CD4-positive, alpha-beta T cell treated with Interleukin-17A for 4 hours (primary cell): Measurements from ENCODE around the gene KLF5.

ENCODE experiments used
- DNase-seq: peaks from one replicate; pipeline ENCODE4 v3.0.0-alpha.2; 2020; ENCODE audit warnings: mixed read lengths

The KLF5 gene

DNA sequence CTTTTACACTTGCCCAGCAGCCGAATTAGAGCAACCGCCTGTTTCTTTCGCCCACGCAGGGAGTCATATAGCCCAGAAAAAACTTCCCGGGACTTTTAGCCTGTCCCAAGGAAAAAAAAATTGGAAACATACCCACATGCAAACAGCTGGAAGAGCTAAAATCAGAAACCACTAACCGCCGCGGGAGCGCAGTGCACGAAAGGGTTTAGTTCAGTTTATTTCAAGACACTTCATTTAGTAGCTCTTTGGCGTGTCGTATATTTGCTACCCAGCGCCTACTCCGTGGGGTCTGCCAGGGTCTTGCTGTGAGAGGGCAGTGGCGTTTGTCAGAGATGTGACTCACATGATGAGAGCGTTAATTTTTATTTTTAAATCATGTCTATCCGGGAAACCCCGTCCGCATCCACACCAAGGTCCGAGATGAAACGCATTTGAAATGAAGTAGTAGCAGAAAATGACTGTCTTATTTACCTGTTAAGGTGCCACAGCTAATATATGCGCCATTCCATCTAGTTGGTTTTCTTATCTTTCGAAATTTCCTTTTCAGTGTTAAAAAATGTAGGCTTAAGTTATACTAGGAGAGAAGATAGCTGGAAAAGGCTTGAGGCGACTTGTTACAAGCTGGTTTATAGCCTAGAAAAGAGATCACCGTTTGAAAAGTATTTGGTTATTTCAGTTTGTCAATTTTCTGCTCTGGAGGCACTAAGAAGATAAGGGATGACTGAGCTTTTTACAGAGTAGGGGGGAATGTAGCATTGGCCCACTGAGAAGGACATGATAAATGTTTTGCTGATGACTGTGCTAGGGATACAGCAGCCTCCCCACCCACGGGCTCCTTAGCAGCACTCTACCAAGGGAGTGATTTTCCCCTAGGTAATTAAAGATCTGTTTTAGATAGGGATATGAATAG, 1.7 kb downstream of the KLF5 start:
- peak; percentile 22 for DNase-seq

DNA sequence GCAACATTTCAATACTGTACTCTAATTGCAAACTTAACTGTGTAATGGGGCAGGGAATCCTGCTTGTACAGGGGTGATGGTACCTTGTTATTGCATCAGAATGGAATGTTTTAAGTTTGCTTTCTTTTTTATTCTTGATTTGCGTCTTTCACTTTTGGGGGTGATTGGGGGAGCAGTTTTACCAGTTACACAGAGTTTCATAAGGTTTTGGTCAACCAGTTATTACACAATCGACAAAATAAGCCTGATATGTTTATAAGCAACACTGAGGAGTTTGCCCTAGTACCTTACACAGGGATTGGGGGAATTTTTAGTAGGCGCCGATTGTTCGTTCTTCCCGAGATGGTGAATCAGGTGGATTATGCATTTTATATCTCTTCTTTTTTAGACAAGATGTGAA, 2.7 kb downstream of the KLF5 start:
- DNase-seq, result no peak

DNA sequence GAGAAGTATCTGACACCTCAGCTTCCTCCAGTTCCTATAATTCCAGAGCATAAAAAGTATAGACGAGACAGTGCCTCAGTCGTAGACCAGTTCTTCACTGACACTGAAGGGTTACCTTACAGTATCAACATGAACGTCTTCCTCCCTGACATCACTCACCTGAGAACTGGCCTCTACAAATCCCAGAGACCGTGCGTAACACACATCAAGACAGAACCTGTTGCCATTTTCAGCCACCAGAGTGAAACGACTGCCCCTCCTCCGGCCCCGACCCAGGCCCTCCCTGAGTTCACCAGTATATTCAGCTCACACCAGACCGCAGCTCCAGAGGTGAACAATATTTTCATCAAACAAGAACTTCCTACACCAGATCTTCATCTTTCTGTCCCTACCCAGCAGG, 3.1 kb downstream of the KLF5 start:
- DNase-seq, result no peak

DNA sequence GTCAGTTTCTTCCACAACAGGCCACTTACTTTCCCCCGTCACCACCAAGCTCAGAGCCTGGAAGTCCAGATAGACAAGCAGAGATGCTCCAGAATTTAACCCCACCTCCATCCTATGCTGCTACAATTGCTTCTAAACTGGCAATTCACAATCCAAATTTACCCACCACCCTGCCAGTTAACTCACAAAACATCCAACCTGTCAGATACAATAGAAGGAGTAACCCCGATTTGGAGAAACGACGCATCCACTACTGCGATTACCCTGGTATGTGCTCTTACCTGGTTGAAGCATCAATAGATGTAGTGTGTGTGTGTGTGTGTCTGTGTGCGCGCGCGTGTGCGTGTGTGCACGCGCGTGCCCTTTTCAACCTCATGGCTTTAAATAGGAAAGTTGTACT, 3.7 kb downstream of the KLF5 start:
- no peak for DNase-seq

DNA sequence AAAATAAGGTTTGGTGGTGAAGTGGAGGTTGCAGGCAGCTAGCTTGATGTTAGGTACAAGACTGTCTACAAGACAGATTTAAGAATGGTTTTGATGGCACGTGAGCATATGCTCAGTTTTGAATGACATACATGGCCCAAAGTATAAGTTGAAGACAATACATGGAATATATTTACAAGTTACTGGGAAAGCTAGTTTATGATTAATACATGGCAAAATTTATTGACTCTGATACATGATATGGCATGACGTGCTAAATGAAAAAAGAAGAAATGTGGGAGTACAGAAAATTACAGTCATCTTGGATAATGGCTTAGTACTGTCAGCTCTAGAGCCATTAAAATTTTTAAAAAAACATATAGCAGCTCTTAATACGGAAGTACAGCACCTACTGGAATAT, 4.4 kb downstream of the KLF5 start:
- DNase-seq, result no peak

DNA sequence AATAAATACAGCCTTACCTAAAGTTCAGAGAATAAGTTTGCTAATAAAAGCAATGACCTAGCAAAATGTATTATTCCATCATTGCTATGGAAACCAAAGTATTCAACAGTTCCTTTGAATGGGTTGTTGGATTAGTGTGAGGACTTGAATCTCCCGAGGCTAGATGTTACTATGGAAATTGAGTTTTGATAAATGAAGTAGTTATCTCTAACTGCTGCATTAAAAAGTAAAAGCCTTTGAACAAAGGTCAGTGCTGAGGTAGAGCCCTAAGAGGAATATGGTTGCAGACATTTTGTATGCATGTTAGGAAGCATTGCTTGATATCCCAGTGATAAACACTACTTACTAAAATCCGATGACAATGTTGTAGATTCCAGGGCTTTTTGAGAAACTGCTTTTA, 6.2 kb downstream of the KLF5 start:
- DNase-seq, result no peak

DNA sequence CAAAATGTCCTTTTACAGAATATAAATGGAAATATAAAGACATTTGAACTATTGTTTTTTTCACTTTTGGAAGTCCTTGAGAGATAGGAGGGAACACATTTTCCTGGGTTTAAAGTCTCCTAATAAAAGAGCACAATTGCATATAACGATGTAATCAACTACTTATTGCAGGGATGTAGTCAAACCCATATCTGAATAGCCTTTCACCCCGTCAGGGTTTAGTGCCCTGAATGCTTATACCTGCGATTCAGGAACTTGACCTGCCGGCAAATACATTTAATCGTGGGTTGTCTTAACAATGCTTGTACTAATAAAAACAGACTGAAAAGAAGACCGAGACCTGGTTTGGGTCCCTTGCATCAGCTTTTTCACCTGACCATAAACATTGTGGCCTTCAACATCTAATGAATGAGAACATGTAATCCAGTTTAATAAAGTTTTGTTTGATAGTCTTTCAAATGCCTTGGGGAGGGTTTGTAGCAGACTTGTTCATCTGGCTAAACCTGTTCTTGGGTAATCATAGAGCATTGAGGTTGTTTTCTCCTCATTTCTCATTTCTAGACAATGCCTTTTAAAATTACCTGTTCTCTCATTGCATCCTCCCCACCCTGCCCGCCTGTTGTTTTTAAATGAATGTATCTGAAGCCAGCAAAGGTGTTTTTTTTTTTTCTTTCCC, 7.0 kb downstream of the KLF5 start:
- no peak for DNase-seq

DNA sequence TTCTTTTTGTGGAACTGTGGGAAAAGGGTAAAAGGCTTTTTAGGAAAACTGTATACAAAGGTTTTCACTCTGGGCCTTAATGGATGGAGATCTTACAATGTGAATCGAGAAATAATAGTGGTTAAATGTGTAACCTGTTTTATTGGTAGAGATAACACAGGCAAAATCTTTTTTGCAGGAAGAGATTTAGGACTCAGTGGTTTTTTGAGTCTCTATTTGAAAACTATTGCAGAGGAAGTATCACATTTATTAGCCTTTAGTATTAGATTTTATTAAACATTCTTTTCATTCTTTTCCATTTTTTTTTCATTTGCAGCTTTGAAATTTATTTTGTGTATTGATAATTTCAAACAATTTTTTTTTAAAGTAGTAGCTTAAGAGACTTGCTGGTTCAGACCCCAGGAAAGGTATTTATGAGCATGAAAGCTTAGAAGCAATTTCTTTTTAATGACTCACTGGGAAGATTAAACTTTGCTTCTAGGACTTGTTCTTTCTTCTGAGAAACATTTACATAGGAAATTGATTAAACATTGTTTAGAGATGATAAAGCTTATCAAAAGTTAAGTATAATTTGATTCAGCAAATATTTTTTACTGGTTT, 10.5 kb downstream of the KLF5 start:
- no peak for DNase-seq

DNA sequence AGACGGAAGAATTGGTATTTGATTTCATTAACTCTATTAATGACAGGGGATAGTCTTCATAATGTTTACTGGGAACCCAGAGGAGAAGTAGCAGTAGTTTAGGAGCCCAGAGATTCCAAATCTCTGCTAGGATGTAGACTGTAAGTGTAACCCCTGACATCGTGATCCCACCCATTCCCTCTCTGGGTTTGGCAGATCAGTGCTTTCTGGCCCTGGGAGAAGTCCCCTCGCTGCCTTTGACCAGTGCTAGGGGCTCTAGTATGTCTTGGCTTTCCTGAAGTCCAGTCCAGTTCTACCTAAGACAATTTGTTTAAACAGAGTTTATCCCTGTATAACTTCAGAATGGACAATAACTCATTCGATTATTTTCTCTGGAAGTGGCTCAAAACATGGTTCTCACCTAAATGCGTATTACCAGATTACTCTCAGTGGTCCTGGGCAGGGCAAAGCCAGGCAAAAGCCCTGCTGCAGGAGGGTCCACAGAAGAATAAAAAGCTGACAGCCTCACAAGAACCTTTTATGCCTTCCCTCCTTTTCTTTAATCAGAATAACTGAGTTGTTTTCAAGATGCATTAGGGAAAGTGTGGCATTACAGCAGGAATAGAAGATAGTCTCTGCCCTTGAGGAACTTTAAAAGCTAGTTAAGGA, 11.8 kb downstream of the KLF5 start:
- DNase-seq, result no peak

DNA sequence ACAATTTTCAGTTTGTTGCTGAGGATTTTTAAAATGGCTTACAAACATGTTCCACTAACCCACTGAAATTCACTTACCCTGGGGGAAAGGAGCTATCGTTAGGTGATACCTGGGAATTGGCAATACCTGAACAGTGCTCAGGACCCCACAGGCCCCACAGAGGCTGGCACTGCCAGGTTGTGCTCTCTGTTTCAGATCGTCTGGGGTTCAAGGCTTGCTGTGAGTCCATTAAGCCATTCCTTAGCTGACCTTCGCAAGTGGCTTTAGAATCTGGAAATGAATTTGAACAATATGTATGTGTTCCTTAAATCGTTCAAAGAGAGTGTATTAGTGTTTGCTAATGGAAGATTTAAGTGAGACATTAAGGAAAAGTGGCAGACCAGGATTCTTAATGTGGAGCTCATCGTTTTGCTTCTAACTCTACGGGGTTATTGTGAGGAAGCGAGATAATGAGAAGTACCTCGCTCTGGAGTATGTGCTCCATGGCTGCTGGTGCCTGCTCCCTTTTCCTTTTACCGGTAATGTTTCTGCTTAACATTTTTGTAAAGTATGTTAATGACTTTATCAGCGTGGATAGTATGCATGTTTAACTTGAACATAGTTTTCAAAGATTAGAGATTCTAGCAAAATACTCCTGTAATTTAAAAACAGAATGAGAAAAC, 13.6 kb downstream of the KLF5 start:
- no peak for DNase-seq

DNA sequence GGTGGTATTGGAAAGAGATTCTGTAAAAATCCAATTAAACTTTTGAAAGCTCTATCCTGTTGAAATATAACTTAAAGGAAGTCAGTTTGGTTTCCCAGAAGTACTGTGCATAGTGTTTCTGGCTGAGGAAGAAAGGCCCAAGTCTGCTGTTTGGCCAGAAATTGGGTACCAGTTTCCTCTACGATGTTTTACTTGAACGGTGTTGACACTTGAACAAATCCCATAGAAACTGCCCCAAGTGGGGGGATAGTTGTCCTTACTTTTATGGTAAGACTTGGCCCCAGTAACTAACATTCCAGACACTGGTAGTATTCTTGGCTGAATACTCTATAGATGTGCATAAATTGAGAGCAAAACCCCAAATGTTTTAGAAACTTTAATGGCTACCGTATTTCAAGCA, 14.2 kb downstream of the KLF5 start:
- no peak for DNase-seq

DNA sequence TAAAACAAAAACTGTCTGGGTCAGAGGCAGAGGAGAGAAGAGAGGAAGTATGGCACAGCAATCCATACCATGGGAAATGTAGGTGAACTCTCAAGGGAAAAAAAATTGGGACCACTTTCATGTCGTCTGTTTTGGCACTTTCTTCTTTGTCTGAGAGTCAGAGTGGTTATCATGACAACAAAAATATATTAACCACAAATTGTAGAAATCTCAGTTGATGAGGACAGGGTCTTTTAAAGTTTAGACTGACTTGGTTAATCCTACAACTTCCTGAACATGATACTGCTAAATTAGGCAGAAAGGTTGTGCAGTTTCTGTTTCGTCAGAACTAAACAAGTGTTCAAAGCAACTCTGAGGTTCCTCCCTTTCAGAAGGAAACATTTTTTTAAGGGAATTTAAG, 15.2 kb downstream of the KLF5 start:
- DNase-seq, result no peak

DNA sequence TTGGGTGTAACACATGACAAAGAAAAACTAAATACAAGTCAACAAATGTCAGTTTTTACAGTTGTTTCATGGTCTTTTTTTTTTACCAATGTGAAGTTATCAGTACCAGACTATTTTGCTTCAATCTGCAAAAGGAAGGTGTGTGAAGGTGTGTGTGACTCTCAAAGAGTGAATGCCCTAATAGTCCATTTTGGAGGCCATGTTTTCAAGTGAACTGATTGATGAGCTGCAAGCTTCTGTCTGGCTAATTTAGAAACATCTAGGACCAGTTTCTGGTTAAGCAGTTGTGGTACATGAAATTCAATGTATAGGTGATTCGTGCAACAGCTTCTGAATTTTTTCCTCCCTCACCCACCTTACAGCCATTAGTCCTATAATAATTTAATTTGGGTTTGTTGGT, 16.1 kb downstream of the KLF5 start:
- DNase-seq, result no peak

DNA sequence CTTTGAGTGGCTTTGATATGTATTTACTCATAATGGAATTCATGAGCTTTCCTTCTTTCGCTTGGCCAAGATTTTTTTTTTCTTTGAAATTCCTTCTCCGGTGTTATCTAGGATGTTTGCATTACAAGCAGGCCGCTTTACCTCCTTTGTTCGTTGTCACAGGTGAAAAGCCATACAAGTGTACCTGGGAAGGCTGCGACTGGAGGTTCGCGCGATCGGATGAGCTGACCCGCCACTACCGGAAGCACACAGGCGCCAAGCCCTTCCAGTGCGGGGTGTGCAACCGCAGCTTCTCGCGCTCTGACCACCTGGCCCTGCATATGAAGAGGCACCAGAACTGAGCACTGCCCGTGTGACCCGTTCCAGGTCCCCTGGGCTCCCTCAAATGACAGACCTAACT, 16.7 kb downstream of the KLF5 start:
- no peak for DNase-seq

DNA sequence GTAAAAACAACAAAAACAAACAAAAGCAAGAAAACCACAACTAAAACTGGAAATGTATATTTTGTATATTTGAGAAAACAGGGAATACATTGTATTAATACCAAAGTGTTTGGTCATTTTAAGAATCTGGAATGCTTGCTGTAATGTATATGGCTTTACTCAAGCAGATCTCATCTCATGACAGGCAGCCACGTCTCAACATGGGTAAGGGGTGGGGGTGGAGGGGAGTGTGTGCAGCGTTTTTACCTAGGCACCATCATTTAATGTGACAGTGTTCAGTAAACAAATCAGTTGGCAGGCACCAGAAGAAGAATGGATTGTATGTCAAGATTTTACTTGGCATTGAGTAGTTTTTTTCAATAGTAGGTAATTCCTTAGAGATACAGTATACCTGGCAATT, 17.1 kb downstream of the KLF5 start:
- no peak for DNase-seq

DNA sequence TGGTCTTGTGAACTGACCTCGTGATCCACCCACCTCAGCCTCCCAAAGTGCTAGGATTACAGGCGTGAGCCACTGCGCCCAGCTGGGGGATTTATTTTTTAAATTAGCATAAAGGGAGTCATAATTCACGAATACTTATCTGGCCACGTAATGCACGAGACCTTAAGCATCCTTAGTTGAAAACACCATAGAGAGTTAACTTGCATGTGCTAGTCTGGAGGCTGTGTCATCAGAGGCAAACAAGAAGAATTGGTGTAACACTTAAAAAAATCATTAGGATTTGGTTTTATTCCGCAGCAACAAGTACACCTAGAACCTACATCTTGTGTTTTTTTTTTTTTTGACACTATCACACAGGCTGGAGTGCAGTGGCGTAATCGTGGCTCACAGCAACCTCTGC, 19.1 kb downstream of the KLF5 start:
- no peak for DNase-seq

DNA sequence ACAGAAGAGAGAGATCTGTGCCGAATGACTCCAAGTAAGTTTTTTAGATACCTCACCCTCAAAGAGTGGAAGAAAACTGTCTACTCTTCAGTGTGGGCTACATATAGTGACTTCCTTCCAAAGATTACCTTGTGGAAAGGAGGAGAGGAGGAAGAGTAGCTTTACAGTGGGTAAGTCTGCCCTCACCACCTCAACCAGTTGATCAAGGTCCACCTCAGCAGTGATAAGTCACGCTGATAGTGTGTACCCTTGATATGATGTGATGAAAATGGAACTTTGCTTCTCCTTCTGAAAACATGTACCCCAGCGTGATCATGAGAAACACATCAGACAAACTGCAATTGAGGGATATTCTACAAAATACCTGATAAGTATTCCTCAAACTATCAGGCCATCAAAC, 20.6 kb downstream of the KLF5 start:
- no peak for DNase-seq

DNA sequence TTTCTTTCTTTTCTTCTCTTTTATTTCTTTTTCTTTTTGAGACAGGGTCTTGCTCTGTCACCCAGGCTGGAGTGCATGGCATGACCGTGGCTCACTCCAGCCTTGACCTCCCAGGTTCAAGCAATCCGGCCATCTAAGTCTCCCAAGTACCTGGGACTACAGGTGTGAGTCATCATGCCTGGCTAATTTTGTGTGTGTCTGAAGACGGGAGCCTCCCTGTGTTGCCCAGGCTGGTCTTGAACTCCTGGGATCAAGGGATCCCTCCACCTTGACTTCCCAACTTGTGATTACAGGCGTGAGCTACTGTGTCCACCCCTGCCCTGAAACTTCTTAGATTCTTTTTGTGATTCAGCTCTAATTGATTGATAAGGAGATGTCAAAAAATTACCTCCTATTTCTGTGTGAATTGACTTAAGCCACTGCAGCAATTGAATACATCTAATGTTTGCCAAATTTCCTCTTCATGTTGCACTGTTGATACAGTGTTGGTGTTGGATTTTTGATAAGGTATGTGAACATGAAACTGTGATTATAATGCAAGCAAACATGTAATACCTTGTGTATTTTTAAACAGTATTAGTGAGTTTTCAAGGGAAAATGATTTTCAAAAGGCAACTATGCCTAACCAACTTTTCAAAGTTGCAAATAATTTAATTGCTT, 22.6 kb downstream of the KLF5 start:
- DNase-seq, result no peak

DNA sequence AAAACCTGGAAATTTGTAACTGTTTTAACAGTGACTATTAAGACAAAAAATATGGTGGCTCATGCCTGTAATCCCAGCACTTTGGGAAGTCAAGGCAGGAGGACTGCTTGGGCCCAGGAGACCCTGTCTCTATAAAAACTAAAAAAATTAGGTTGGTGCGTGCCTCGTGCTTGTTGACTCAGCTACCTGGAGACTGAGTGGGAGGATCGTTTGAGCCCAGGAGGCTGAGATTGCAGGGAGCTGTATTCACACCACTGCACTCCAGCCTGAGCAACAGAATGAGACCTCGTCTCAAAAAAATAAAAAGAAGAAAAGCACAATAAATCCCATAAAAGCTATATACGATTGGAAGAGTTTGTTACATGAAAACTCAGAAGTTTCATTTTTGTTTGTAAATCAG, 23.7 kb downstream of the KLF5 start:
- no peak for DNase-seq

DNA sequence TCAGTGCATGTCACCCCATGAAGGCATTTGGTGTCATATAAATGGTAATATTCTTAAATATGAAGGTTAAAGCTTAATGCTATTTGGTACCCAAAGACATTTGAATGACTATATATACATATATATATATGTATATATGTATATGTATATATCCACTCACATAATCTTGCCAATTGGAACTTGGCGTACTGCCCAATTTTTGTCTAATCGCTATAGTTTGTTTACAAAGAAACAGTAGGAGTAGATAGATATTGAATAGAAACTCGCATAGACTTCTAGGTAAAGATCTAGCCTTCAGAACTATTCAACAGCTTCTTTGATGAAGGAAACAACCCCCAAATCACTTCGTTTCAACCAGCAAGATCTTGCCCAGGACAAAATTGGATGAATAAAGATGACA, 24.1 kb downstream of the KLF5 start:
- DNase-seq, result no peak

DNA sequence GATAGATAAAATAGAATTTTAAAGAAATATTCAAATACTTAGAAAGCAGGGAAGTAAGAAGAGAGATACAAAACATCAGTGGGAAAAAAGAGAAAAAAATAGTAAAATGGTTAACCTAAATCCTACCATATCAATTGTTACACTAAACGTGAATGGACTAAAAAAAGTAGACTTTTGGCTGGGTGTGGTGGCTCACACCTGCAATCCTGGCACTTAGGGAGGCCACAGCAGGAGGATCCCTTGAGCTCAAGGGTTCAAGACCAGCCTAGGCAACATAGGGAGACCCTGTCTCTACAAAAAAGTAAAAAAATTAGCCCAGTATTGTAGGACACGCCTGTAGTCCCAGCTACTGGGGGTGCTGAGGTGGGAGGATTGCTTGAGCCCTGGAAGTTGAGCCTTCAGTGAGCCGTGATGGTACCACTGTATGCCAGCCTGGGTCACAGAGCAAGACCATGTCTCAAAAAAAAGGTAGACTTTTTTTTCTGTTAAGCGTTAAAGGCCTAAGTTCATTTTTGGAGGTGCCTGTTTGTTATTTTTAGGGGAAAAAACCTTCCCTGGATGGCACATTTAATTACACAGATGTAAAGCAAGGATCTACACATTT, 29.6 kb downstream of the KLF5 start:
- no peak for DNase-seq

DNA sequence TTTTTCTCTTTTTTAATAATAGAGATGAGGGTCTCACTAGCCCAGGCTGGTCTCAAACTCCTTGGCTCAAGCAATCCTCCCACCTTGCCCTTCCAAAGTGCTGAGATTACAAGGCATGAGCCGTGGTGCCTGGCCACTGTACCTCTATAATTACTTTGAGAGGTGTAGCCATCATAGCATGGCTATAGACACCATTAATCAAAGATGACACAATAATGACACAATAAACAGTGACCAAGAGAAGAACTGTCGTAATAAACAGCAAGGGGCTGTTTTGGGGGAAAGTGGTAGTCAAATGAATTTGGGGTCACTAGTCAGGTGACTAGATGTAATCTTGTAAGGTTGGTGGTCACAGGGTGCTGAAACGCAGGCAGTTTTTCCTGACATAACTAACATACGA, 30.4 kb downstream of the KLF5 start:
- no peak for DNase-seq
